IMR-90 (cell line): ENCODE results near the gene MAP7. TPM values are rescaled to one million over a fixed set of nuclear protein-coding genes. Genes with fewer than 3 reads are reported as not detected.

Source experiments
- ATAC-seq: fragments of 200-7000 bp; cut with Tn5 transposase; 2 replicates; pipeline ENCODE4 v1.9.1; 2020; ENCODE audit warnings: low read depth, mild to moderate bottlenecking, moderate library complexity
- BruUV-seq: library from RNA; stranded (reverse); fragments of 400-500 nt; replicated peaks from 2 replicates; lab custom pipeline; 2021; lab: Mats Ljungman, UMichigan
- CTCF ChIA-PET: fragments of 300-600 bp; formaldehyde crosslinking; extraction: SDS; loops from one replicate; lab custom pipeline; 2021; ENCODE audit warnings: antibody characterized with exemption; lab: Yijun Ruan, JAX
- POLR2A ChIA-PET: fragments of 300-600 bp; sonication (Branson Sonifier 250); formaldehyde crosslinking; loops from one replicate; lab custom pipeline; 2022; ENCODE audit warnings: antibody characterized with exemption; ENCODE audit not compliant: unreplicated experiment; lab: Charles Lee
- DNase-seq: peaks from one replicate; pipeline ENCODE4 v3.0.0; 2013
- H2AFZ ChIP-seq: replicated peaks from 2 replicates; pipeline ENCODE3; 2013; ENCODE audit warnings: low read length, mild to moderate bottlenecking; ENCODE audit not compliant: poor library complexity
- H2AK5ac ChIP-seq: 2 replicates; pipeline ENCODE4 v1.6.1; 2013; ENCODE audit warnings: low read depth, low read length, inconsistent platforms
- H2AK9ac ChIP-seq: replicated peaks from 2 replicates; pipeline ENCODE3; 2013; ENCODE audit warnings: mild to moderate bottlenecking, low read depth, low read length, moderate library complexity; ENCODE audit not compliant: poor library complexity
- H2BK120ac ChIP-seq: 2 replicates; pipeline ENCODE4 v1.6.1; 2013; ENCODE audit warnings: low read depth, low read length, inconsistent platforms
- H2BK15ac ChIP-seq: 3 replicates; pipeline ENCODE4 v1.6.1; 2013; ENCODE audit warnings: low read depth, low read length, inconsistent platforms
- H2BK20ac ChIP-seq: 2 replicates; pipeline ENCODE4 v1.6.1; 2013; ENCODE audit warnings: low read depth, mild to moderate bottlenecking, inconsistent platforms, low read length, moderate library complexity
- H2BK5ac ChIP-seq: 2 replicates; pipeline ENCODE4 v1.6.1; 2013; ENCODE audit warnings: mild to moderate bottlenecking, low read depth, low read length, inconsistent platforms; ENCODE audit not compliant: poor library complexity, severe bottlenecking
- H3K14ac ChIP-seq: replicated peaks from 2 replicates; pipeline ENCODE4 v1.6.1; 2013; ENCODE audit warnings: low read depth, low read length, inconsistent platforms
- H3K18ac ChIP-seq: 2 replicates; pipeline ENCODE4 v1.6.1; 2013; ENCODE audit warnings: low read depth, low read length, control low read depth
- H3K23ac ChIP-seq: 2 replicates; pipeline ENCODE4 v1.6.1; 2013; ENCODE audit warnings: low read depth, low read length, inconsistent platforms
- H3K27ac ChIP-seq: 2 replicates; pipeline ENCODE4 v1.5.1; 2013; ENCODE audit warnings: mild to moderate bottlenecking, control low read depth, low read length; ENCODE audit not compliant: insufficient read depth
- H3K27me3 ChIP-seq: 2 replicates; pipeline ENCODE4 v1.6.1; 2013; ENCODE audit warnings: low read length; ENCODE audit not compliant: control insufficient read depth, insufficient read depth
- H3K36me3 ChIP-seq: 2 replicates; pipeline ENCODE4 v1.6.1; 2013; ENCODE audit warnings: low read length, mixed read lengths; ENCODE audit not compliant: control insufficient read depth, insufficient read depth
- H3K4ac ChIP-seq: 2 replicates; pipeline ENCODE4 v1.6.1; 2013; ENCODE audit warnings: low read depth, low read length, inconsistent platforms
- H3K4me1 ChIP-seq: 2 replicates; pipeline ENCODE4 v1.6.1; 2013; ENCODE audit warnings: low read length, mixed read lengths; ENCODE audit not compliant: control insufficient read depth, insufficient read depth
- H3K4me2 ChIP-seq: 2 replicates; pipeline ENCODE4 v1.6.1; 2013; ENCODE audit warnings: low read depth, mild to moderate bottlenecking, control low read depth, low read length, moderate library complexity
- H3K4me3 ChIP-seq: 2 replicates; pipeline ENCODE4 v1.5.1; 2013; ENCODE audit warnings: low read depth, mild to moderate bottlenecking, control low read depth, low read length, moderate library complexity; ENCODE audit not compliant: insufficient read depth
- H3K56ac ChIP-seq: 2 replicates; pipeline ENCODE4 v1.6.1; 2013; ENCODE audit warnings: low read length, inconsistent platforms; ENCODE audit not compliant: insufficient read depth; ENCODE audit errors: extremely low read depth
- H3K79me1 ChIP-seq, 2 experiments: 2 replicates each; pipeline ENCODE4 v1.6.1; 2013; ENCODE audit warnings: low read length in 2 of 2, inconsistent platforms in 1 of 2, low read depth in 1 of 2
- H3K9ac ChIP-seq: 2 replicates; pipeline ENCODE4 v1.6.1; 2013; ENCODE audit warnings: low read depth, low read length, control low read depth
- H3K9me1 ChIP-seq: 2 replicates; pipeline ENCODE4 v1.6.1; 2013; ENCODE audit warnings: low read length, inconsistent platforms; ENCODE audit not compliant: insufficient read depth
- H3K9me3 ChIP-seq: 2 replicates; pipeline ENCODE4 v1.6.1; 2013; ENCODE audit warnings: low read length; ENCODE audit not compliant: control insufficient read depth, insufficient read depth
- H4K20me1 ChIP-seq: 2 replicates; pipeline ENCODE4 v1.6.1; 2013; ENCODE audit warnings: low read length, inconsistent platforms; ENCODE audit not compliant: insufficient read depth
- H4K5ac ChIP-seq: 2 replicates; pipeline ENCODE4 v1.6.1; 2013; ENCODE audit warnings: mild to moderate bottlenecking, low read depth, low read length, control low read depth
- H4K8ac ChIP-seq, 2 experiments: 2 replicates each; pipeline ENCODE4 v1.6.1; 2013; ENCODE audit warnings: low read depth in 2 of 2, low read length in 2 of 2, control low read depth in 1 of 2, inconsistent platforms in 1 of 2
- H4K91ac ChIP-seq: 2 replicates; pipeline ENCODE4 v1.6.1; 2013; ENCODE audit warnings: low read depth, low read length, inconsistent platforms; ENCODE audit not compliant: insufficient read depth
- BHLHE40 ChIP-seq: fragments of 150-350 bp; IDR thresholded peaks from 2 replicates; pipeline ENCODE4 v1.6.1; 2016; ENCODE audit warnings: mild to moderate bottlenecking, low read depth, low read length
- CEBPB ChIP-seq: IDR thresholded peaks from 2 replicates; pipeline ENCODE4 v1.6.1; 2012; ENCODE audit warnings: low read depth, low read length, improper control_type of control experiment
- CHD1 ChIP-seq: IDR thresholded peaks from 2 replicates; pipeline ENCODE4 v1.6.1; 2012; ENCODE audit warnings: low read depth, low read length, improper control_type of control experiment
- CTCF ChIP-seq: conservative IDR thresholded peaks from 2 replicates; pipeline ENCODE4 v1.5.1; 2012; ENCODE audit warnings: mild to moderate bottlenecking, low read depth, low read length, improper control_type of control experiment
- ELK1 ChIP-seq: fragments of 150-350 bp; IDR thresholded peaks from 2 replicates; pipeline ENCODE4 v1.6.1; 2016; ENCODE audit warnings: low read depth, mild to moderate bottlenecking, low read length, moderate library complexity, borderline replicate concordance
- FOS ChIP-seq: fragments of 150-350 bp; IDR thresholded peaks from 2 replicates; pipeline ENCODE4 v1.6.1; 2016; ENCODE audit warnings: low read depth, low read length
- MAFK ChIP-seq: IDR thresholded peaks from 2 replicates; pipeline ENCODE4 v1.6.1; 2012; ENCODE audit warnings: low read depth, low read length, improper control_type of control experiment
- MAZ ChIP-seq: IDR thresholded peaks from 2 replicates; pipeline ENCODE4 v1.6.1; 2012; ENCODE audit warnings: low read depth, mild to moderate bottlenecking, low read length, improper control_type of control experiment, moderate library complexity, borderline replicate concordance
- MXI1 ChIP-seq: IDR thresholded peaks from 2 replicates; pipeline ENCODE4 v1.6.1; 2012; ENCODE audit warnings: low read depth, mild to moderate bottlenecking, low read length, moderate library complexity, borderline replicate concordance
- NFE2L2 ChIP-seq: fragments of 150-350 bp; IDR thresholded peaks from 2 replicates; pipeline ENCODE4 v1.6.1; 2016; ENCODE audit warnings: low read depth, mild to moderate bottlenecking, low read length
- POLR2A ChIP-seq: IDR thresholded peaks from 2 replicates; pipeline ENCODE4 v1.6.1; 2012; ENCODE audit warnings: mild to moderate bottlenecking, low read depth, low read length
- RAD21 ChIP-seq: IDR thresholded peaks from 2 replicates; pipeline ENCODE4 v1.6.1; 2012; ENCODE audit warnings: low read length, improper control_type of control experiment
- RCOR1 ChIP-seq: IDR thresholded peaks from 2 replicates; pipeline ENCODE4 v1.6.1; 2012; ENCODE audit warnings: mild to moderate bottlenecking, low read length, improper control_type of control experiment; ENCODE audit not compliant: insufficient replicate concordance
- RFX5 ChIP-seq: IDR thresholded peaks from 2 replicates; pipeline ENCODE4 v1.8.0; 2012; ENCODE audit warnings: low read depth, mild to moderate bottlenecking, low read length, moderate library complexity
- SMC3 ChIP-seq: fragments of 150-350 bp; IDR thresholded peaks from 2 replicates; pipeline ENCODE4 v1.6.1; 2016; ENCODE audit warnings: low read depth, mild to moderate bottlenecking, antibody characterized with exemption, low read length, moderate library complexity
- USF2 ChIP-seq: fragments of 150-350 bp; IDR thresholded peaks from 2 replicates; pipeline ENCODE4 v1.6.1; 2017; ENCODE audit warnings: mild to moderate bottlenecking, antibody characterized with exemption, low read length, low read depth
- WGBS, 2 experiments: methylation state at CpG; one replicate each; pipeline versions ENCODE4 v1.1.5 to v1.1.7; 2013; ENCODE audit warnings: missing lambda C conversion rate in 2 of 2; ENCODE audit not compliant: insufficient read length in 1 of 2; ENCODE audit errors: extremely low coverage in 2 of 2; 5-methylcytosine and 5-hydroxymethylcytosine counted together
- dilution Hi-C: fragments of 300-500 bp; cut with HindIII; formaldehyde crosslinking; loops from one replicate; pipeline ENCODE4 v1.14.3; 2018; ENCODE audit warnings: low sequenced_read_pairs; ENCODE audit not compliant: unreplicated experiment
- in situ Hi-C: fragments of 300-500 bp; cut with MboI; formaldehyde crosslinking; loops from 3 replicates; pipeline ENCODE4 v1.14.3; 2019; ENCODE audit warnings: low sequenced_read_pairs, inconsistent platforms, mixed read lengths
- intact Hi-C: fragments of 100-400 bp; cut with micrococcal nuclease; formaldehyde crosslinking; loops from 2 replicates; pipeline ENCODE4 v1.10.0; 2022
- polyA plus RNA-seq, 3 experiments: library from polyadenylated mRNA; depleted of rRNA; stranded (reverse); fragments of >200 nt; gene quantifications; 2 replicates each; pipeline ENCODE4 v1.2.3, GENCODE V29; 2012; ENCODE audit warnings: low replicate concordance in 1 of 3
- total RNA-seq: library from RNA; depleted of rRNA; stranded (reverse); fragments of >200 nt; gene quantifications from 2 replicates; pipeline ENCODE4 v1.2.3, GENCODE V29; 2012

Gene MAP7
- total and polyA plus RNA-seq, 2 of the 4 experiments (the other 2 are of a cell fraction): 0.19 to 0.36 TPM

- CTCF ChIA-PET: interaction anchor here (0.7 kb wide), 1 partner anchor 46 kb away, joined by 4 read pairs; no protein-coding TSS in a partner anchor
- in situ Hi-C loops: no loop called here
- dilution Hi-C loops: no loop called here
Measured at GRCh38 chr6:136409597-136409996, 140.6 kb downstream of the MAP7 start.

More at GRCh38 chr6:136409597-136409996, 140.6 kb downstream of the MAP7 start:
- 80% methylated on average over 1 of the region's 1 CpG; no CpG with 5 or more reads in 1 of the 2 experiments for WGBS, 2 experiments
- no peak overlapping the region for H3K18ac ChIP-seq
- intact Hi-C loops: no loop called here
- POLR2A ChIA-PET: no interaction called here
- TF ChIP-seq MAZ: no peak
- TF ChIP-seq MXI1: no peak
- TF ChIP-seq FOS: no peak
- TF ChIP-seq BHLHE40: no peak
- TF ChIP-seq CEBPB: no peak
- TF ChIP-seq RCOR1: no peak
- no peak for TF ChIP-seq USF2
- TF ChIP-seq ELK1: no peak
- no peak for TF ChIP-seq CHD1
- no peak for TF ChIP-seq MAFK
- TF ChIP-seq CTCF: no peak
- no peak for TF ChIP-seq POLR2A
- no peak for TF ChIP-seq NFE2L2
- TF ChIP-seq SMC3: no peak
- TF ChIP-seq RAD21: no peak
- no peak for TF ChIP-seq RFX5
- H3K27ac ChIP-seq: no peak overlapping the region
- no peak overlapping the region for H3K4me2 ChIP-seq
- peaks cover 11% of the 10 kb centered on the region for H3K4me1 ChIP-seq
- no peak overlapping the region for H3K23ac ChIP-seq
- no peaks in the 10 kb centered on the region for H3K79me1 ChIP-seq
- no TSS peak for BruUV-seq
- H2AFZ ChIP-seq: no peak overlapping the region
- no peak overlapping the region for H3K4me3 ChIP-seq
- H2BK120ac ChIP-seq: no peak overlapping the region
- H4K20me1 ChIP-seq: no peaks in the 10 kb centered on the region
- no peak overlapping the region for H2AK9ac ChIP-seq
- H4K91ac ChIP-seq: no peak overlapping the region
- H3K56ac ChIP-seq: no peak overlapping the region
- H2BK5ac ChIP-seq: no peak overlapping the region
- H2BK20ac ChIP-seq: 0 out of 2 replicates have a peak overlapping the region, but pooled peaks have one; percentile 3
- H3K9me3 ChIP-seq: no peaks in the 10 kb centered on the region
- H4K8ac ChIP-seq: no peak overlapping the region
- H3K9ac ChIP-seq: no peak overlapping the region
- no peak overlapping the region for H3K14ac ChIP-seq
- no peak overlapping the region for H4K5ac ChIP-seq
- no peaks in the 10 kb centered on the region for H3K27me3 ChIP-seq
- H3K36me3 ChIP-seq: no peaks in the 10 kb centered on the region
- H3K9me1 ChIP-seq: no peaks in the 10 kb centered on the region
- ATAC-seq (no peak), DNase-seq (no peak)
- H2BK15ac ChIP-seq: no peak overlapping the region
- H3K4ac ChIP-seq: no peak overlapping the region
- H2AK5ac ChIP-seq: no peak overlapping the region
